Measurements from ENCODE around the gene RPH3AL.

DNA sequence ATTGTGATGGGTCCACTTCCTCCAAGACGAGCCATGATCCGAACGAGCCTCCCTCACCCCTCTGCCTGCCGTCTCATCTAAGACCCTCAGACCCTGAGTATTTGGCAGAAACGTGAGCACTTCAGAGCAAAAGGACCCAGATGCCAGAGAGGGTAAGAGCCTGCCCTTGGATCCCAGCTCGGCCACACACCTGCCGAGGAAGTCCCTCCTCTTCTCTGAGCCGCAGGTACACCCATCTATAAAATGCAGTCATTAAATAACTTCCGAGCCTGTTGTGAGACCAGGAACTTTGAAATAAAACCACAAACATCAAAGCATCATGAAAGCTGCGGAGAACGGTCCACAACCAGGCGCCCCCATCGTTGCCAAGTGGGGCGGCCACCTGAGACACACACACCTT is 106.4 kb downstream of the RPH3AL start:
- TF ChIP-seq, protein P1, sequence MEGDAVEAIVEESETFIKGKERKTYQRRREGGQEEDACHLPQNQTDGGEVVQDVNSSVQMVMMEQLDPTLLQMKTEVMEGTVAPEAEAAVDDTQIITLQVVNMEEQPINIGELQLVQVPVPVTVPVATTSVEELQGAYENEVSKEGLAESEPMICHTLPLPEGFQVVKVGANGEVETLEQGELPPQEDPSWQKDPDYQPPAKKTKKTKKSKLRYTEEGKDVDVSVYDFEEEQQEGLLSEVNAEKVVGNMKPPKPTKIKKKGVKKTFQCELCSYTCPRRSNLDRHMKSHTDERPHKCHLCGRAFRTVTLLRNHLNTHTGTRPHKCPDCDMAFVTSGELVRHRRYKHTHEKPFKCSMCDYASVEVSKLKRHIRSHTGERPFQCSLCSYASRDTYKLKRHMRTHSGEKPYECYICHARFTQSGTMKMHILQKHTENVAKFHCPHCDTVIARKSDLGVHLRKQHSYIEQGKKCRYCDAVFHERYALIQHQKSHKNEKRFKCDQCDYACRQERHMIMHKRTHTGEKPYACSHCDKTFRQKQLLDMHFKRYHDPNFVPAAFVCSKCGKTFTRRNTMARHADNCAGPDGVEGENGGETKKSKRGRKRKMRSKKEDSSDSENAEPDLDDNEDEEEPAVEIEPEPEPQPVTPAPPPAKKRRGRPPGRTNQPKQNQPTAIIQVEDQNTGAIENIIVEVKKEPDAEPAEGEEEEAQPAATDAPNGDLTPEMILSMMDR (IDR thresholded peaks at IDR 0.05 in 8 of 11, conservative IDR thresholded peaks at IDR 0.05 in 3 of 11) = no peak
- TF ChIP-seq POLR2AphosphoS5 (IDR thresholded peaks at IDR 0.05) = no peak
